ENCODE results near the gene ZFAND3. TPM values are rescaled to one million over a fixed set of nuclear protein-coding genes. Genes with fewer than 3 reads are reported as not detected.

Gene ZFAND3
- total RNA-seq, 1 experiment from 2014 or later = 64.0 TPM

DNA sequence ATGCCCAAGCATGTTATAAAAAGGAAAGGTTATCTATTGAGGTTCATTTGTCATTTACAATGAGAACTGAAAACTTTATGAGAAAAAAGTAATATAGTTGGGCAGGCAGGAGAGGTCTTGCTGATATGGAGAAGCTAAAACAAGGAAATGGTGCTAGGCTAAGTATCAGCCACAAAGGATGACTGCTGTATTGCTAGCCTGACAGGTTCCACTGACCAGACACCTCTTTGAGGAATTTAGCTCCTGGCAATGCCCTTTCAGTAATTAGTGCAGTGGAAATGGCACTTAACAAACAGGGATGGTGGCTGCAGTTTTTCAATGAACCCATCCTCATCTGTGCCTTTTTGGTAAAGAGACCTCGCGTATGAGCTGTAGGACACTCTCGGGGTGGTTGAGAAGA is 284.4 kb downstream of the ZFAND3 start:
- no peaks in the 10 kb centered on the region for H3K27me3 ChIP-seq (replicated peaks; ENCODE audit: insufficient read depth, low read depth, low read length, poor library complexity)
- H3K9me3 ChIP-seq (ENCODE audit: low read depth, low read length, poor library complexity, severe bottlenecking) = no peaks in the 10 kb centered on the region
- H3K4me3 ChIP-seq (ENCODE audit: low read depth, low read length, poor library complexity, severe bottlenecking) = no peak overlapping the region
- H3K4me1 ChIP-seq (ENCODE audit: insufficient read depth, low read length, poor library complexity, severe bottlenecking) = no peaks in the 10 kb centered on the region
- H3K36me3 ChIP-seq (ENCODE audit: insufficient read depth, low read length, poor library complexity, severe bottlenecking) = no peaks in the 10 kb centered on the region
- CTCF ChIA-PET = no interaction called here
- no TSS peak for BruUV-seq (replicated peaks)
- no peak for TF ChIP-seq CTCF (conservative IDR thresholded peaks at IDR 0.05; ENCODE audit: low read depth, low read length)
- TF ChIP-seq EZH2 (IDR thresholded peaks at IDR 0.05; ENCODE audit: borderline replicate concordance, low read depth, low read length, poor library complexity, severe bottlenecking) = no peak
- POLR2A ChIA-PET (ENCODE audit: low non-redundant PET) = no interaction called here
- no peak for DNase-seq (ENCODE audit: low spot score)
- intact Hi-C loops (cut with micrococcal nuclease; ENCODE audit: unreplicated experiment) = no loop called here
- no peak overlapping the region for H3K27ac ChIP-seq (ENCODE audit: low read depth, low read length, poor library complexity, severe bottlenecking)

GRCh38 chr6:38105066-38105465 is 285.5 kb downstream of the ZFAND3 start:
- Histone ChIP-seq H3K4me3 (ENCODE audit: low read depth, low read length, poor library complexity, severe bottlenecking) (no peak overlapping the region), H3K27me3 (replicated peaks; ENCODE audit: insufficient read depth, low read depth, low read length, poor library complexity) (no peaks in the 10 kb centered on the region), H3K9me3 (ENCODE audit: low read depth, low read length, poor library complexity, severe bottlenecking) (no peaks in the 10 kb centered on the region), H3K4me1 (ENCODE audit: insufficient read depth, low read length, poor library complexity, severe bottlenecking) (no peaks in the 10 kb centered on the region), H3K36me3 (ENCODE audit: insufficient read depth, low read length, poor library complexity, severe bottlenecking) (no peaks in the 10 kb centered on the region), H3K27ac (ENCODE audit: low read depth, low read length, poor library complexity, severe bottlenecking) (no peak overlapping the region)
- intact Hi-C loops (cut with micrococcal nuclease; ENCODE audit: unreplicated experiment) = no loop called here
- ChIA-PET CTCF (no interaction called here), POLR2A (ENCODE audit: low non-redundant PET) (no interaction called here)
- BruUV-seq (replicated peaks) = no TSS peak
- no peak for TF ChIP-seq EZH2 (IDR thresholded peaks at IDR 0.05; ENCODE audit: borderline replicate concordance, low read depth, low read length, poor library complexity, severe bottlenecking)
- TF ChIP-seq CTCF (conservative IDR thresholded peaks at IDR 0.05; ENCODE audit: low read depth, low read length) = no peak
- no peak for DNase-seq (ENCODE audit: low spot score)

DNA sequence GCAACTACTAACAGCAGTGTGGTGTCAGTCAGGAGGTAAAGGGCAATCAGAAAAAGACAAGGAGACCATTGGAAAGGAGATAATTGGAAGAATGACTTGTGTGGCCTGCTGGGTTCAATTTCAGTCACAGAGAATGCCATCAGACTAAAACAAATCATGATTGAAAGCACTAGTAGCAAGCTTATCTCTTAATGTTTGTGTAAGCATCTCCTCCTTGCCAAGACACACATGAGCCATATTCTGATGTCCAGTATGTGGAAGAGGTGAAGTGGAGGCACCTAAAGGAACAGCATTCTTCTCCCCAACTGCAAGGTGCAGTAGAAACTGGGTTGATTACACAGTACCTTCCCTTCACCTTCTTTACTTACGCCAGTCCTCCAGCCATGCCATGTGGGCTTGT is 287.5 kb downstream of the ZFAND3 start:
- ChIA-PET CTCF (no interaction called here), POLR2A (ENCODE audit: low non-redundant PET) (no interaction called here)
- peaks cover 5% of the 10 kb centered on the region for H3K4me1 ChIP-seq (ENCODE audit: insufficient read depth, low read length, poor library complexity, severe bottlenecking)
- BruUV-seq (replicated peaks) = no TSS peak
- H3K4me3 ChIP-seq (ENCODE audit: low read depth, low read length, poor library complexity, severe bottlenecking) = no peak overlapping the region
- H3K27ac ChIP-seq (ENCODE audit: low read depth, low read length, poor library complexity, severe bottlenecking) = no peak overlapping the region
- H3K36me3 ChIP-seq (ENCODE audit: insufficient read depth, low read length, poor library complexity, severe bottlenecking) = no peaks in the 10 kb centered on the region
- intact Hi-C loops (cut with micrococcal nuclease; ENCODE audit: unreplicated experiment) = no loop called here
- H3K9me3 ChIP-seq (ENCODE audit: low read depth, low read length, poor library complexity, severe bottlenecking) = no peaks in the 10 kb centered on the region
- DNase-seq (ENCODE audit: low spot score) = no peak
- TF ChIP-seq EZH2 (IDR thresholded peaks at IDR 0.05; ENCODE audit: borderline replicate concordance, low read depth, low read length, poor library complexity, severe bottlenecking) (no peak), CTCF (conservative IDR thresholded peaks at IDR 0.05; ENCODE audit: low read depth, low read length) (no peak)
- H3K27me3 ChIP-seq (replicated peaks; ENCODE audit: insufficient read depth, low read depth, low read length, poor library complexity) = no peaks in the 10 kb centered on the region
